GM21528 (cell line): ENCODE data around the gene BBOF1.

Experiments used
- ATAC-seq: cut with Tn5 transposase; IDR thresholded peaks from one replicate; pipeline ENCODE4 v1.9.1; 2021; ENCODE audit warnings: mild to moderate bottlenecking, moderate library complexity; ENCODE audit not compliant: unreplicated experiment, low FRiP score

BBOF1 gene

GRCh38 chr14:74022346-74022745, 3.2 kb downstream of the BBOF1 start:
- no peak for ATAC-seq

GRCh38 chr14:74029136-74029535, 10.0 kb downstream of the BBOF1 start:
- no peak for ATAC-seq

GRCh38 chr14:74034572-74034971, 15.4 kb downstream of the BBOF1 start:
- no peak for ATAC-seq

- no peak for ATAC-seq
Measured at GRCh38 chr14:74035556-74035955, 16.4 kb downstream of the BBOF1 start.

GRCh38 chr14:74038020-74038859, 19.1 kb downstream of the BBOF1 start:
- no peak for ATAC-seq

- no peak for ATAC-seq
Measured at GRCh38 chr14:74042296-74042695, 23.1 kb downstream of the BBOF1 start.

GRCh38 chr14:74045522-74045921, 26.4 kb downstream of the BBOF1 start:
- no peak for ATAC-seq

GRCh38 chr14:74048281-74048680, 29.1 kb downstream of the BBOF1 start:
- no peak for ATAC-seq

GRCh38 chr14:74049876-74050495, 30.8 kb downstream of the BBOF1 start:
- no peak for ATAC-seq

- ATAC-seq = no peak
Measured at GRCh38 chr14:74062809-74063150, 43.6 kb downstream of the BBOF1 start.

GRCh38 chr14:74064426-74064825, 45.3 kb downstream of the BBOF1 start:
- no peak for ATAC-seq

- no peak for ATAC-seq
Measured at GRCh38 chr14:74064883-74065282, 45.7 kb downstream of the BBOF1 start.

- no peak for ATAC-seq
Measured at GRCh38 chr14:74065746-74066575, 46.8 kb downstream of the BBOF1 start.

- no peak for ATAC-seq
Measured at GRCh38 chr14:74077401-74077800, 58.3 kb downstream of the BBOF1 start.

- no peak for ATAC-seq
Measured at GRCh38 chr14:74080820-74081460, 61.8 kb downstream of the BBOF1 start.

- no peak for ATAC-seq
Measured at GRCh38 chr14:74081491-74081890, 62.3 kb downstream of the BBOF1 start.

GRCh38 chr14:74083161-74083560, 64.0 kb downstream of the BBOF1 start:
- ATAC-seq = no peak

- ATAC-seq = peak; percentile 17
Measured at GRCh38 chr14:74083784-74084276, 64.7 kb downstream of the BBOF1 start.

GRCh38 chr14:74084277-74085046, 65.3 kb downstream of the BBOF1 start, which contains the start of the genes ALDH6A1 and LIN52:
Gene ALDH6A1 (minus strand): TSS chr14:74084453. CDS start chr14:74084394, 59 bp downstream.
Gene LIN52 (plus strand): TSS chr14:74084956. CDS start chr14:74084975, 19 bp downstream.
- ATAC-seq = peak; percentile 95
